HG02970 (cell line): ENCODE measurements around the gene C2orf76.
"Not testable (repeated sequence)": the region's sequence is repeated elsewhere in the genome, so short reads cannot be mapped to it uniquely, and the experiment has no call there.

Experiments
- ATAC-seq: cut with Tn5 transposase; IDR thresholded peaks from one replicate; pipeline ENCODE4 v1.9.1; 2021; ENCODE audit warnings: mild to moderate bottlenecking, moderate library complexity, moderate number of reproducible peaks; ENCODE audit not compliant: unreplicated experiment, low FRiP score

Gene C2orf76

GRCh38 chr2:119304847-119305246 is 61.8 kb downstream of the C2orf76 start:
- ATAC-seq: no peak

- ATAC-seq: no peak
Observed at GRCh38 chr2:119301413-119301812, 65.2 kb downstream of the C2orf76 start.

- ATAC-seq: no peak
Observed at GRCh38 chr2:119295688-119296375, 70.8 kb downstream of the C2orf76 start.

GRCh38 chr2:119294671-119295070 is 72.0 kb downstream of the C2orf76 start:
- no peak for ATAC-seq

GRCh38 chr2:119293900-119294299 is 72.7 kb downstream of the C2orf76 start:
- no peak for ATAC-seq

GRCh38 chr2:119293254-119293653 is 73.4 kb downstream of the C2orf76 start:
- ATAC-seq: no peak

GRCh38 chr2:119292226-119292625 is 74.4 kb downstream of the C2orf76 start:
- ATAC-seq: no peak

- no peak for ATAC-seq
Observed at GRCh38 chr2:119291588-119292167, 75.0 kb downstream of the C2orf76 start.

GRCh38 chr2:119290859-119291587 is 75.6 kb downstream of the C2orf76 start:
- ATAC-seq: peak; percentile 85

GRCh38 chr2:119289642-119290041 is 77.0 kb downstream of the C2orf76 start:
- ATAC-seq: no peak

- no peak for ATAC-seq
Observed at GRCh38 chr2:119289093-119289492, 77.5 kb downstream of the C2orf76 start.

GRCh38 chr2:119288576-119288975 is 78.1 kb downstream of the C2orf76 start:
- ATAC-seq: no peak

- no peak for ATAC-seq
Observed at GRCh38 chr2:119286661-119287060, 80.0 kb downstream of the C2orf76 start.

- no peak for ATAC-seq
Observed at GRCh38 chr2:119283873-119284331, 82.7 kb downstream of the C2orf76 start.

- ATAC-seq: no peak
Observed at GRCh38 chr2:119282996-119283511, 83.6 kb downstream of the C2orf76 start.

- no peak for ATAC-seq
Observed at GRCh38 chr2:119282146-119282995, 84.3 kb downstream of the C2orf76 start.

- ATAC-seq: no peak
Observed at GRCh38 chr2:119280680-119281079, 86.0 kb downstream of the C2orf76 start.

- no peak for ATAC-seq
Observed at GRCh38 chr2:119279666-119280065, 87.0 kb downstream of the C2orf76 start.

GRCh38 chr2:119278946-119279345 is 87.7 kb downstream of the C2orf76 start:
- ATAC-seq: no peak

GRCh38 chr2:119278385-119278784 is 88.2 kb downstream of the C2orf76 start:
- not testable (repeated sequence) for ATAC-seq
